GM12892 (cell line): Measurements from ENCODE around the gene PLEKHG7.
A peak's percentile ranks its signal among the peaks of the same experiment; 100 is the strongest.

Source experiments
- DNase-seq: peaks from one replicate; pipeline ENCODE4 v3.0.0; 2011; ENCODE audit not compliant: insufficient read length
- FAIRE-seq: peaks from 2 replicates; lab custom pipeline; 2011; peaks lifted over from hg19 to GRCh38; lab: Jason Lieb, UNC
- POLR2A ChIP-seq: IDR thresholded peaks from 2 replicates; pipeline ENCODE4 v1.6.1; 2011; ENCODE audit warnings: low read depth, low read length, control low read depth
- POLR2AphosphoS5 ChIP-seq: IDR thresholded peaks from 2 replicates; pipeline ENCODE4 v1.6.1; 2011; ENCODE audit warnings: low read depth, low read length, control low read depth
- TAF1 ChIP-seq: IDR thresholded peaks from 2 replicates; pipeline ENCODE4 v1.6.1; 2011; ENCODE audit warnings: low read depth, mild to moderate bottlenecking, control low read depth, low read length, borderline replicate concordance

Gene PLEKHG7

DNA sequence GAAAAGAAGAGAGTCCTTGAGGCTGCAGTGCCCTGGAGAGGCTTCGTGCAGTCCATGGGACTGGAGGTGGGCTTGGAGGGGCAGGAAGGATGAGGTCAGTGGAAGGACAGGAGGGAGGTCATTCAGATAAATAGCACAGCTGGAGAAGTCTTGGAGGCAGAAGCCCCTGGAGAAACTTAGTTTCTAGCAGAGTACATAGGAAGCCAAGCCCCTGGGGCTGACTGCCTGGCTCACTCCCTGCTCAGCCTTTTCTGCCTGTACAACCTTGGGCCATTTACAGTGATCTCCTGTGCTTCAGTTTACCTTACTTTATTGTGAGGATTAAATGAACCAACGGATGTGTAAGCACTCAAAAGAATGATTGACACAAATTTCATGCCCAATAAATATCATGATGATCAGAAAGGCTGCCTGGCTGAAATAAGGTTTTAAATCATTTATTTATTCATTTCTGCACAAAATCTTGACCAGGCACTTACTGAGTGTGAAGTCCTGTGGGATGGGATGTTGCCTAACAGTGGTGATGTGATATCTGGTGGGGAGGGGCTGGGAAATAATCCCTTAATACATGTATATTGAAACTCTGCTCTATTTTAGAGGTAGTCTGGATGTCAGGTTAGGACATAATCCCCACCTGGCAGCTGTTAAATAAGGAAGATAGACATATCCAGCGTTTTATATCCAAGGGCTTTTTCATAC lies 54.3 kb downstream of the PLEKHG7 start:
- FAIRE-seq = no peak
- no peak for TF ChIP-seq POLR2A
- no peak for TF ChIP-seq POLR2AphosphoS5
- TF ChIP-seq TAF1 = no peak
- no peak for DNase-seq

DNA sequence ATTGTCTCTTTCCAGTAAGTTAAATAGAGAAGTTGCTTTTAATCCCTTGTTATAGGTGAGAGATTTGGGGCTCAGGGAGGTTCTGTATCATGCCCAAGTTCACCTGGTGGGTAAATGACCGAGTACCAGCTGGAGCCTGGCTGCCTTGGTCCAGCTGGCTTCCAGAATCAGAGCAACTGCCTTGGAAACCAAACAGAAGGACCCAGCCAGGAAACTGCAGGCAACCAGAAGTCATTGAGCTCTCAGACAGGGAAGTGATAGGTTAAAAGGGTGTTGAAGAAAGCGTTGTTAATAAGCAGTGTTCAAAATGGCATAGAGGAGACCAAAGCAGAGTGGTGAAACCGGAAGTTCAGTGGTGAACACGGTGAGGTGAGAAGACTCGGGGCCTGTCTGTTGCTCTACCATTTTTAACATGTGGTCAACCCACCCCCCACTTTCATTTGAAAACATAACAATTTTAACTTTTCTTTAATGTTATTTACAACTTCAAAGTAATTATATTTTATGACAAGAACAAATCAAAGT lies 54.9 kb downstream of the PLEKHG7 start:
- DNase-seq = no peak
- TF ChIP-seq POLR2A (no peak), POLR2AphosphoS5 (no peak), TAF1 (no peak)
- FAIRE-seq = no peak

DNA sequence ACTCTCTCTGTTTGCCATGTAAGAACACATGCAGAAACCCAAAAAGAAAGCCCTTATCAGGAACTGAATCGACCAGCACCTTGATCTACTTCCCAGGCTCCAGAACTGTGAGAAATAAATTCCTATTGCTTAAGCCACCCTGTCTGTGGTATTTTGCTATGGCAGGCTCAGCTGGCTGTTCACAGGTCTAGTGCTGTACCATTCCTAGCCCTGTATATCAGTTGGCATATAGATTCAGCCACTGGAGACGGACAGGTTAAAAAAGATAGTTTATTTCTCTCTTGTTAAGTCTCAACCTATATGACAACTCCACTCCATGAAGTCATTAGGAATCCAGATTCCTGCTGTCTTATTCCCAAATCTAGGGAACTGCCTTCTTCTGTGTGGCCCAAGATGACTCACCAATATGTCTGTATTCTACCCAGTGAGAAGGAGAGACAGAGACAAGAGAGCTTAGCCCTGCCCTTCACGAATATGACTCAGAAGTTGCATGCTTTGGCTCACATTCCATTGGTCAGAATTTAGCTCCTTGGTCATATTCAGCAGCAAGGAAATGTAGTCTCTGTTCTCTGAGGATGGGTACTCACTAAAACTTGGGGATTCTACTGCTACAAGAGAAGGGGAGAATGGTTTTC lies 57.0 kb downstream of the PLEKHG7 start:
- FAIRE-seq = peak; percentile 30
- TF ChIP-seq POLR2A (no peak), TAF1 (no peak), POLR2AphosphoS5 (no peak)
- no peak for DNase-seq

DNA sequence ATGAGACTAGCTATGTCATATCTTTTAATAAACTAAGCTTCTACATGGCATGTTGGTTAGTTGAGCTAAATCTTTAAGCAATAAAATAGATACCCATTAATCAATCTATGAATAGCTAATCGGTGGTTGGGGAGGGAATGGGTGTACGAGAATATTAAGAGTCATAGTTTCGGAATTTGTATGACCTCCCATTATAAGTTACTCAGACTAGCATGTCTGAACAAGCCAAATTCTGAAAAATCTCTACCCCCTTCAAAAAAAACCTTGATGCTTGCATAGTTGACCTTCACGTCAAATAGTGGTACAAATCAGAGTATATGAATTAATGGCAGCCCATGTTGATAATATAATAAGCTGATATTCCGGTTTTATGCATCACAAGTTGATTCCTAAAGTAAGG lies 60.0 kb downstream of the PLEKHG7 start:
- TF ChIP-seq POLR2AphosphoS5 (no peak), POLR2A (no peak), TAF1 (no peak)
- no peak for FAIRE-seq
- DNase-seq = no peak

DNA sequence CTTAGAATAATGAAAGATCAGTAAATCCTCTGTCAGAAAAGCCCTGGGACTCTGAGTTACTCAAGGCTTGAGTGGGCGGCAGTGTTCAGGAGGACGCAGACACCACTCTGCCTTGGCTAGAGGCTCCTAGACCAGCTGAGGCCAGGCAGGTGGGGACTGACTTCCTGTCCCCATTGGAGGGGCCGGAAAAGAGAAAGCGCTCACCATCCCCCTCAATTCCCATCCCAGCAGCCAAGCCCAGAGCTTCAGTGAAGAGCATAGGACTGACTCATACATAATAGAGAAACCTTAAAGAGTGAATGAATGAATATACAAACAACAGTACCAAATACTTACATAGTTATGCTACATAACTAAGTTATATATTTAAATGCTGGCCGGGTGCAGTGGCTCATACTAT lies 62.0 kb downstream of the PLEKHG7 start:
- TF ChIP-seq POLR2A (no peak), POLR2AphosphoS5 (no peak), TAF1 (no peak)
- DNase-seq (no peak), FAIRE-seq (no peak)

DNA sequence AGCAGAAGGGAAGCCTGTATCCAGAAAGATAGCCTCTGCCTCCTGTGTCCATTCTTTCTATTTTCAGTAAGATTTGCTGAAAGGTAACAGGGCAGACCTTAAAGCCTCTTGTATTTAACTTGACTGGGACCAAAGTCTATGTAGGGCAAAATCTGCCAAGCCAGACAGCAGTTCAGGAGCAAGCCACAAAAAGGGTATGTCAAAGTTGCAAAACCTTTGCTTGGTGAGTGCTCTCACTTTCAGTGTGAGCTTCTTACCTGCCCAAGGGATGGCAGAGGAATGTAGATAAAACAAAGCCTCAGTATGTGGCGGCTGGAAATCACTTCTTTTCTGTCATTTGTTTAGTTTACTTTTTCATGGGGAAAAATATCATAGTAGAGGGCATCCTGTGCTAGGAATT lies 63.1 kb downstream of the PLEKHG7 start:
- no peak for FAIRE-seq
- DNase-seq = no peak
- TF ChIP-seq POLR2A (no peak), TAF1 (no peak), POLR2AphosphoS5 (no peak)

DNA sequence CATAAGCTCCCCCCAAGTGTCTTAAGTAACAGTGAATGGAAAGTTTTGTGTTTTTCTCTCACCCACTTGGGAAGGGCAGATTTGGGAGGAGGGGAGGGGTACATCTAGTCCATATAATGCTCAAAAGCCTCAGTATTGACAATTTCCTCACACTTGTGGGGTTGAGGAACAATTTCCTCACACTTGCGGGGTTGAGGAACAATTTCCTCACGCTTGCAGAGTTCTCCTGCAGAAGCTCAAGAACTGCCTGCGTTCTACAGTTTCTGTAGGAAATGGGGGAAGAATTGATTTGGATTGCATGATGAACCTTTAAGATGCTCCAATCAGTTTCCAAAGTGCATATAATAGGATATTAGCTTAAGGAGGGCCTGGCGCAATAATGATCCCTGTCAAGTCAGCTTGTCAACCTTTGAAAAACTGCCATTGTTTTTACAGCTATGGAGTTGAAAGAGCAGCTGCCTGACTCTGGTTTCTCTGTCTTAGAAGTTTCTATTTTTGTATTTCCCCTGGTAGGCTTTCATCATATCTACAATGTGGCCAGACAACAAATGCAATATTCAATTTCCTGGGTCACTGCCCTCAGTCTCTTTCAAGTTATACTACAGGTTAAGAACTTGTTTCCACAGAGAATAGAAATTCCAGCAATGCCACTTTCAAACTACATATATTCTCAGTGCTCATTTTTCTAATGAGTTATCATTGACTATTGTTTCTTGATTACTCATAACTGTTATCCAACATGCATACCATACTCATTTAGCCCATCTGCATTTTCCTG lies 66.5 kb downstream of the PLEKHG7 start:
- TF ChIP-seq TAF1 (no peak), POLR2AphosphoS5 (no peak), POLR2A (no peak)
- FAIRE-seq (peak; percentile 65), DNase-seq (peak; percentile 3)

DNA sequence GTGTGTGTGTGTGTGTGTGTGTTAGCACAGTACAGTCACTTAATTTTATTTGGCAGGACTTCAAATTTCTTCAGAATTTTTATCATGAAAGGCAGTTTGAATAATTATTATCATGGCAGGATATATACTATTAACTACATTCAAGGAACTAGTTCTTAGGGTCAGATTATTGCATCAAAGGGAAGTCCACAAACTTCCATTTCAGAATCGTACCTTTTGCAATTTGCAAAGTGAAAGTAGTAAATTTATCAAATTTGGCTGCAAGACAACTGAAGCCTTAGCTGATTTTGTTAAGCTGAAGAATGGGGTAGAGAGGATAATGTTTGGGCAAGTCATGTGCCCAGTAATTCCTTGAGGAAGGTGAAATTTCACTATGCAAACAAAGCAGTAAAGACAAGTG lies 68.2 kb downstream of the PLEKHG7 start:
- FAIRE-seq = no peak

DNA sequence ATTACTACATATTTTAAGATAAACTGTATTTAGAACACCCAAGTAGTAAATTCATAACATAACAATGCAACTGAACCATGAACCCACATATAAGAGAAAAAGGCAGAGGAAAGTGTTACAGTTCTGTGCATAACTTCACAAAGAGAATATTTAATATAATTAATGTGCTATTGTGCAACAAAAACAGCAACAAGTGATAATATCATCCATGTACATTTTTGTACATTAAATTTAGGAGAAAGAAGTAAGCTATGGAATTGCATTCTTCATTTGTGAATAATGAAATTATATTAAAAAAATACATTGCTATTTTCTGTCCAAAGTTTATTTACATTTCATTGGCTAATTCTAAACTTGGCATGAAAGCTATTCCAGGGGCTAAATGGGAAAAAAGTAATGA lies 72.6 kb downstream of the PLEKHG7 start:
- TF ChIP-seq POLR2AphosphoS5 (no peak), POLR2A (no peak), TAF1 (no peak)
- FAIRE-seq (no peak), DNase-seq (no peak)

More for the DNA sequence above, 68.2 kb downstream of the PLEKHG7 start:
- DNase-seq = no peak
- TF ChIP-seq POLR2A (no peak), TAF1 (no peak), POLR2AphosphoS5 (no peak)

DNA sequence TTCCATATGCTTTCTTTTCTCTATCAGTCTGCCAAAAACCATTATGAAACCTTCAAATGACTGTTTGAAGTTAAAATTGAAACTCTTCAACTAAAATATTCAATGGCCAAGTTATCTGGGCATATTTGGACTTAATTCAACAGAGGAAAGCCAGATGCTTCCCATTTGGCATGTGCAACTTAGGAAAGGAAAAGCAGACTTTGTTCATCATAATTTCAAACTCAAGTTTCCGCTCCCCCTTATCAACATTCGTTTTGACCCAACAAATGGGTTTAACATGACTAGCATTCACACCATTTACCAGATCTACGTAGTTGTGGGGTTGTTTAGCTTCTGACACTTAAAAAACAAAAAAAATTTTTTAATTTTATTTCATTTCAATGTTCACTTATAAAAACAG lies 75.7 kb downstream of the PLEKHG7 start:
- no peak for FAIRE-seq
- TF ChIP-seq POLR2AphosphoS5 = no peak
- TF ChIP-seq TAF1 = no peak
- no peak for TF ChIP-seq POLR2A
- no peak for DNase-seq

DNA sequence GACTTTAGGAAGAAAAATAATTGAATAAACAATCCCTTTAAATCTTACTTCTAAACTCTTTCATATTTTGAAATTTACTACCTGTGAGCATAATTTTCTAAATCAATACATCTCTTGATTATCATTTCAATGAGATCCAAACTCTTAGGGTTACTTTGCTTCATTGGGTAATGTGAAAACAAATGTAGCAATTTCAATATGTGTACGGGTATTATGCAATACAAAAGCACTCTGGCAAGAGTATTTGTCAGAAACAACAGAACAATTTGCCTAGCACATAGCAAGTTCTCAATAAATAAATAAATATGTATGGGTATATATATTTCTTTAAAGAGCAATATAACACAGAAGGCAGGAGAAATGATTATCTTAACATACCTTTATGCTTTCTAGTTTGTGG lies 77.1 kb downstream of the PLEKHG7 start:
- TF ChIP-seq TAF1 = no peak
- TF ChIP-seq POLR2A = no peak
- TF ChIP-seq POLR2AphosphoS5 = no peak
- FAIRE-seq (no peak), DNase-seq (no peak)

DNA sequence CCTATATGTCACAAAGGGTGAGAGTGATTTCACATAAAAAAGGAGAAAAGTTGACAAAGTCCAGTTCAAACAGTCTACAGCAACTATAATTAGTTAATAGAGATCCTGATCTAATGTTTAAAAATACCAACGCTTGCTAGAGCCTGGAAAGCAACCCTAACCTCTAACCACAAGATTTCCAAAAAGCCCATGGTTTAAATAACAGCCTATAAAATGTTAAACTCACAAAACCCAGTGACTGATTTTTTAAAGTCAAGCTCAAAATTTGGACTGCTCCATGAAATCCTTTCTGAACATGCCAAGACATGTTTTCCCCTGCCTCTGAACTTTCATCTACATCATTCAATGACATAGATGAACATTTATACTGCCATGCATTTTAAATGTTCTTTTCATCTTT lies 81.6 kb downstream of the PLEKHG7 start:
- TF ChIP-seq TAF1 = no peak
- TF ChIP-seq POLR2AphosphoS5 = no peak
- DNase-seq (no peak), FAIRE-seq (peak; percentile 21)
